ENCODE data around the gene RFX3. TPM values are rescaled to one million over a fixed set of nuclear protein-coding genes. Genes with fewer than 3 reads are reported as not detected.
A peak's percentile ranks its signal among the peaks of the same experiment; 100 is the strongest.

The RFX3 gene
- total RNA-seq, 1 donor from 2014 or later: 1.6 TPM

DNA sequence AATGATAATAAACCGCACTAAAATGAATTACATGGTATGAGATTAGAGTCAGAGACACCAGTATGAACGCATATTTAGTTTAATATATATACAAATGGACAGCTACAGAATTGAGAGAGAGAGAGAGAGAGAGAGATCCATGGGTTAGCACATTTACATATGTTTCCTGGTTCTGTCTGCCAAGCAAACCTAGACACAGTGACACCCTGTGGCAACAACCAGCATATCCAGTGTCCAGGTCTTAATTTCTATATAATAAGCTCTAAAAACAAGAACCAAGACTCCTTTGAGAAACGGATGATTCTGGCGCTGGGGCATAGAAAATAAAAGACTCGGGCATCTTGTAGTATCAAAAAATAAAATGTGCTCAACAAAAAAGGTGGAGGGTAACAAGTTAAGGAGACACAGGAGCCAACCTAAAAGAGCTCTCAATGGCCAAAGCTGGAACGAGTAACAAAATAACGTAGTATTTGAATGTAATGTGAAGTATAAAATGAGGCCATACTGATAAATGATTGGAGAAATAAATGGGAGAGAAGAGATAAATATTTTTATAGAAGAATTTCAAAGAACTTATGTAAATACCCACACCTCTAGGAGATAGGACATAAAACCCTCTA is 84.5 kb downstream of the RFX3 start:
- DNase-seq (ENCODE audit: low read depth): peak; percentile 70
- FAIRE-seq: no peak
- Histone ChIP-seq H3K4me3 (ENCODE audit: low read depth, low read length) (no peak overlapping the region), H3K36me3 (ENCODE audit: control insufficient read depth, insufficient read depth, low read length) (no peaks in the 10 kb centered on the region), H3K27me3 (ENCODE audit: control insufficient read depth, insufficient read depth, low read length) (no peaks in the 10 kb centered on the region)
- peak; percentile 65 for TF ChIP-seq CTCF (IDR thresholded peaks at IDR 0.05; ENCODE audit: insufficient read depth, low read length, severe bottlenecking)

GRCh38 chr9:3436629-3437420 is 89.0 kb downstream of the RFX3 start:
- H3K4me3 ChIP-seq (ENCODE audit: low read depth, low read length): no peak overlapping the region
- no peaks in the 10 kb centered on the region for H3K27me3 ChIP-seq (ENCODE audit: control insufficient read depth, insufficient read depth, low read length)
- no peaks in the 10 kb centered on the region for H3K36me3 ChIP-seq (ENCODE audit: control insufficient read depth, insufficient read depth, low read length)
- DNase-seq (ENCODE audit: low read depth) (peak; percentile 68), FAIRE-seq (no peak)
- no peak for TF ChIP-seq CTCF (IDR thresholded peaks at IDR 0.05; ENCODE audit: insufficient read depth, low read length, severe bottlenecking)

DNA sequence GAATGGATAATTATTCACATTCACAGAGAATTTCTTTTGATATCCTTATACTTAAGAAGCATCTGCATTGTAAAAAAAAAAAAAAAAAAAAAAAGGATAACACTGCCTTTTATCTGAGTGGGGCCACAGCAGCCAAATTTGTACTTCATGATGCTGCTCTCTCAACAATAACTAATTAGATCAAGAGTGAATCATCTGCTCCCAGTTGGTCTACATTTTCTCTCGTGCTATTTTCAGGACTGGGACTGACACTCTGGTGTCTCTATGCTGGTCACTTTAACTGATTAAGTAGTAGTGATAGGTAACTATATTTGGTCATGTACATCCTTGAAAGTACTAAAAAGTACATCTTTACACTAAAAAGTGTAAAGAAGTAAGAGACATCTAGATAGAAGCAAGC is 90.1 kb downstream of the RFX3 start:
- H3K4me3 ChIP-seq (ENCODE audit: low read depth, low read length): no peak overlapping the region
- H3K36me3 ChIP-seq (ENCODE audit: control insufficient read depth, insufficient read depth, low read length): no peaks in the 10 kb centered on the region
- TF ChIP-seq CTCF (IDR thresholded peaks at IDR 0.05; ENCODE audit: insufficient read depth, low read length, severe bottlenecking): no peak
- no peaks in the 10 kb centered on the region for H3K27me3 ChIP-seq (ENCODE audit: control insufficient read depth, insufficient read depth, low read length)
- no peak for DNase-seq (ENCODE audit: low read depth)
- no peak for FAIRE-seq

- FAIRE-seq (no peak), DNase-seq (ENCODE audit: low read depth) (peak; percentile 89)
Observed at GRCh38 chr9:3434594-3434993, 91.2 kb downstream of the RFX3 start.

DNA sequence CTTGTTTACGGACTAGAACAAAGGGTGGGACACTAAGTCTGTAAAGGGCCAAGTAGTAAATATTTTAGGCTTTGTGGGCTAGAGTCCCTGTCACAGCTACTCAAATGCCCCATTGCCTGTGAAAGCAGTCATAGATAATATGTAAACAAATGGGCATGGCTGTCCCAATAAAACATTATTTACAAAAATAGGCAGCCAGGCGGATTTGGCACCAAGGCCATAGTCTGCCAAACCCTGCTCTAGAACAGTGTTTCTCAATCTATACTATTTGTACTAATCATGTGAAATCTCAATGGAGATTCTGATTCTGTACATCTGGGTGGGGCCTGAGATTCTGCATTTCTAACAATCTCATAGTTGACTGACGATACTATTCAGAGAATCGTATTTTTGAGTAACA is 92.0 kb downstream of the RFX3 start:
- no peak for TF ChIP-seq CTCF (IDR thresholded peaks at IDR 0.05; ENCODE audit: insufficient read depth, low read length, severe bottlenecking)
- no peaks in the 10 kb centered on the region for H3K36me3 ChIP-seq (ENCODE audit: control insufficient read depth, insufficient read depth, low read length)
- no peaks in the 10 kb centered on the region for H3K27me3 ChIP-seq (ENCODE audit: control insufficient read depth, insufficient read depth, low read length)
- FAIRE-seq (no peak), DNase-seq (ENCODE audit: low read depth) (no peak)
- no peak overlapping the region for H3K4me3 ChIP-seq (ENCODE audit: low read depth, low read length)

More at GRCh38 chr9:3434594-3434993, 91.2 kb downstream of the RFX3 start:
- no peaks in the 10 kb centered on the region for H3K36me3 ChIP-seq (ENCODE audit: control insufficient read depth, insufficient read depth, low read length)
- H3K4me3 ChIP-seq (ENCODE audit: low read depth, low read length): no peak overlapping the region
- no peaks in the 10 kb centered on the region for H3K27me3 ChIP-seq (ENCODE audit: control insufficient read depth, insufficient read depth, low read length)
- no peak for TF ChIP-seq CTCF (IDR thresholded peaks at IDR 0.05; ENCODE audit: insufficient read depth, low read length, severe bottlenecking)

Measured in bronchial epithelial cell (primary cell).